HepG2 (cell line): ENCODE measurements around the gene ASH1L. TPM values are rescaled to one million over a fixed set of nuclear protein-coding genes. Genes with fewer than 3 reads are reported as not detected.

Experiments used
- ATAC-seq: fragments of 200-7000 bp; cut with Tn5 transposase; 3 replicates; pipeline ENCODE4 v1.9.1; 2020; ENCODE audit warnings: mild to moderate bottlenecking, moderate library complexity
- BruUV-seq: library from RNA; stranded (reverse); fragments of 400-500 nt; replicated peaks from 2 replicates; lab custom pipeline; 2021; lab: Mats Ljungman, UMichigan
- CTCF ChIA-PET: fragments of 300-600 bp; formaldehyde crosslinking; extraction: SDS; loops from one replicate; lab custom pipeline; 2021; ENCODE audit warnings: low total read pairs, inconsistent platforms, low intra/inter-chr PET ratio; lab: Yijun Ruan, JAX
- POLR2A ChIA-PET: fragments of 350-600 bp; sonication (Branson Sonifier 250); formaldehyde crosslinking; loops from one replicate; lab custom pipeline; 2020; ENCODE audit warnings: antibody characterized with exemption, inconsistent platforms; lab: Yijun Ruan, JAX
- DNase-seq: peaks from one replicate; pipeline ENCODE4 v3.0.0-alpha.2; 2015; ENCODE audit warnings: low spot score
- FAIRE-seq: peaks from 3 replicates; lab custom pipeline; 2011; peaks lifted over from hg19 to GRCh38; lab: Jason Lieb, UNC
- H2AFZ ChIP-seq: one replicate; pipeline ENCODE4 v1.6.1; 2011; ENCODE audit warnings: low read length, inconsistent platforms
- H3K27ac ChIP-seq: fragments of 300-600 bp; 3 replicates; pipeline ENCODE4 v1.8.0; 2011; ENCODE audit warnings: mixed run types, mild to moderate bottlenecking, mixed read lengths, low read length, inconsistent platforms; ENCODE audit not compliant: insufficient read depth; ENCODE audit errors: extremely low read length
- H3K27me3 ChIP-seq, 2 experiments: fragments of 200-600 bp in 1 of 2; 2 replicates in 1 of 2; 3 replicates in 1 of 2; pipeline versions ENCODE4 v1.6.0 to v1.8.0; 2011; ENCODE audit warnings: low read length in 2 of 2, mild to moderate bottlenecking in 2 of 2, moderate library complexity in 2 of 2, inconsistent platforms in 1 of 2; ENCODE audit not compliant: insufficient read depth in 2 of 2, control insufficient read depth in 1 of 2
- H3K36me3 ChIP-seq, 2 experiments: fragments of 200-600 bp in 1 of 2; replicated peaks in 1 of 2; 2 replicates in 1 of 2; 3 replicates in 1 of 2; pipeline versions ENCODE4 v1.5.1 to v1.8.0; 2011; ENCODE audit warnings: low read length in 2 of 2, inconsistent platforms in 1 of 2; ENCODE audit not compliant: insufficient read depth in 2 of 2, control insufficient read depth in 1 of 2
- H3K4me1 ChIP-seq: 2 replicates; pipeline ENCODE4 v1.5.1; 2012; ENCODE audit warnings: low read length, inconsistent platforms; ENCODE audit not compliant: insufficient read depth
- H3K4me2 ChIP-seq: 2 replicates; pipeline ENCODE4 v1.6.0; 2011; ENCODE audit warnings: low read depth, low read length, inconsistent platforms
- H3K4me3 ChIP-seq, 3 experiments: fragments of 200-600 bp in 1 of 3; sonication (generic), shearing (Covaris generic) in 1 of 3; replicated peaks in 1 of 3; 2 replicates each; pipeline ENCODE4 v1.5.1; 2011 to 2016; ENCODE audit warnings: low read length in 3 of 3, inconsistent platforms in 2 of 3, low read depth in 2 of 3, mild to moderate bottlenecking in 2 of 3, control low read depth in 1 of 3, mixed read lengths in 1 of 3; ENCODE audit not compliant: insufficient read depth in 1 of 3
- H3K79me2 ChIP-seq: one replicate; pipeline ENCODE4 v1.6.1; 2011; ENCODE audit warnings: low read length, inconsistent platforms; ENCODE audit not compliant: insufficient read depth
- H3K9ac ChIP-seq: 2 replicates; pipeline ENCODE4 v1.6.0; 2011; ENCODE audit warnings: mild to moderate bottlenecking, low read depth, low read length, inconsistent platforms; ENCODE audit not compliant: insufficient read depth
- H3K9me3 ChIP-seq: 2 replicates; pipeline ENCODE4 v1.5.1; 2012; ENCODE audit warnings: mild to moderate bottlenecking, low read length
- H4K20me1 ChIP-seq: 2 replicates; pipeline ENCODE4 v1.6.0; 2011; ENCODE audit warnings: inconsistent platforms, mild to moderate bottlenecking, low read length, moderate library complexity; ENCODE audit not compliant: insufficient read depth
- DMAP1 ChIP-seq: IDR thresholded peaks from 2 replicates; pipeline ENCODE4 v1.6.1; 2016
- FOXK2 ChIP-seq: fragments of 450-650 bp; IDR thresholded peaks from 2 replicates; pipeline ENCODE4 v1.6.1; 2016
- GATA4 ChIP-seq: sonication (generic); IDR thresholded peaks from 2 replicates; pipeline ENCODE4 v1.6.1; 2016; ENCODE audit warnings: antibody characterized with exemption, low read depth, borderline replicate concordance
- NBN ChIP-seq: fragments of 450-650 bp; conservative IDR thresholded peaks from 2 replicates; pipeline ENCODE4 v1.6.1; 2017
- ZNF7 ChIP-seq: IDR thresholded peaks from 2 replicates; pipeline ENCODE4 v1.6.1; 2016; ENCODE audit warnings: missing biosample characterization, missing genetic modification reagents
- ZNF766 ChIP-seq: sonication (generic); formaldehyde crosslinking; IDR thresholded peaks from 2 replicates; pipeline ENCODE4 v1.5.0; 2020; ENCODE audit warnings: missing genetic modification reagents, borderline replicate concordance
- WGBS: methylation state at CpG from one replicate; pipeline ENCODE4 v1.1.6; 2017; ENCODE audit warnings: low lambda C conversion rate; 5-methylcytosine and 5-hydroxymethylcytosine counted together
- in situ Hi-C: cut with HindIII; loops from 2 replicates; pipeline ENCODE4 v1.10.0; 2017; ENCODE audit warnings: low pct_unique_long_range_greater_than_20kb; ENCODE audit not compliant: extremely low pct_ligation_motif_present
- intact Hi-C: fragments of 100-400 bp; cut with micrococcal nuclease; formaldehyde crosslinking; loops from one replicate; pipeline ENCODE4 v1.10.0; 2022; ENCODE audit not compliant: unreplicated experiment
- polyA plus RNA-seq, 8 experiments: library from polyadenylated mRNA; depleted of rRNA in 3 of 8; stranded (reverse) in 7 of 8; unstranded in 1 of 8; fragments of >200 nt; fragmentation: Illumina TruSeq in 4 of 8; extraction: Trizol in 4 of 8; gene quantifications; 2 replicates each; pipeline versions ENCODE4 v1.2.1 to v1.2.3, GENCODE V29; 2011 to 2016; ENCODE audit warnings: low read depth in 4 of 8, missing spikeins in 1 of 8, mixed read lengths in 1 of 8; ENCODE audit not compliant: insufficient read depth in 1 of 8
- total RNA-seq, 5 experiments: library from RNA; depleted of rRNA; stranded (reverse); fragments of >200 nt; fragmentation: Illumina TruSeq; extraction: Trizol; gene quantifications; 2 replicates each; pipeline ENCODE4 v1.2.3, GENCODE V29; 2016; ENCODE audit warnings: low read depth in 1 of 5
- TF ChIP-seq, protein P1 (sequence below): IDR thresholded peaks from 2 replicates; pipeline ENCODE4 v1.6.1; 2016; ENCODE audit warnings: control low read depth
- TF ChIP-seq, protein P2 (sequence below), 2 experiments: fragments of 450-650 bp in 1 of 2; sonication (generic) in 1 of 2; formaldehyde crosslinking in 1 of 2; IDR thresholded peaks; 2 replicates each; pipeline versions ENCODE4 v1.6.1 to v1.8.0; 2016 to 2022; ENCODE audit warnings: antibody characterized with exemption in 1 of 2, mild to moderate bottlenecking in 1 of 2, missing genetic modification reagents in 1 of 2

The ASH1L gene
- total and polyA plus RNA-seq, 2 of the 13 experiments (the other 11 are each of a cell fraction or from before 2014, with no cell fraction given) = 10.2 to 15.3 TPM

- Histone ChIP-seq H3K27ac (no peak overlapping the region), H3K4me2 (no peak overlapping the region), H3K36me3 (peaks cover 6 to 28% of the 10 kb centered on the region in 2 experiments; a peak in 4 of 5 replicates), H3K9ac (no peak overlapping the region), H3K4me1 (peaks cover 32% of the 10 kb centered on the region), H3K79me2 (peaks cover 3% of the 10 kb centered on the region), H3K27me3 (no peaks in the 10 kb centered on the region; a peak in 1 of 5 replicates), H4K20me1 (peaks cover 6% of the 10 kb centered on the region), H3K4me3 (no peak overlapping the region), H2AFZ (no peak overlapping the region), H3K9me3 (no peaks in the 10 kb centered on the region)
- 97% methylated on average over 11 of the region's 11 CpGs for WGBS
- ATAC-seq (no peak), DNase-seq (no peak), FAIRE-seq (no peak)
- POLR2A ChIA-PET = interaction anchor here (0.8 to 0.9 kb wide), 2 partner anchors 37 to 47 kb away, joined by 3 to 4 read pairs; partner anchors contain the start of gene CLK2
- CTCF ChIA-PET = no interaction called here
- no TSS peak for BruUV-seq
- intact Hi-C loops = loop anchor here (5.0 kb wide), 3 partner anchors 43 to 272 kb away; partner anchors contain the start of genes HCN3, MTX1 and THBS3
- 0 out of 2 replicates have a peak, but pooled peaks have one; percentile 14 for TF ChIP-seq GATA4
- TF ChIP-seq, protein P1, sequence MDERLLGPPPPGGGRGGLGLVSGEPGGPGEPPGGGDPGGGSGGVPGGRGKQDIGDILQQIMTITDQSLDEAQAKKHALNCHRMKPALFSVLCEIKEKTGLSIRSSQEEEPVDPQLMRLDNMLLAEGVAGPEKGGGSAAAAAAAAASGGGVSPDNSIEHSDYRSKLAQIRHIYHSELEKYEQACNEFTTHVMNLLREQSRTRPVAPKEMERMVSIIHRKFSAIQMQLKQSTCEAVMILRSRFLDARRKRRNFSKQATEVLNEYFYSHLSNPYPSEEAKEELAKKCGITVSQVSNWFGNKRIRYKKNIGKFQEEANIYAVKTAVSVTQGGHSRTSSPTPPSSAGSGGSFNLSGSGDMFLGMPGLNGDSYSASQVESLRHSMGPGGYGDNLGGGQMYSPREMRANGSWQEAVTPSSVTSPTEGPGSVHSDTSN (CRISPR knock-in tag) = no peak
- in situ Hi-C loops = no loop called here
These were observed 242.4 kb downstream of the ASH1L start for GRCh38 chr1:155320252-155320651.

DNA sequence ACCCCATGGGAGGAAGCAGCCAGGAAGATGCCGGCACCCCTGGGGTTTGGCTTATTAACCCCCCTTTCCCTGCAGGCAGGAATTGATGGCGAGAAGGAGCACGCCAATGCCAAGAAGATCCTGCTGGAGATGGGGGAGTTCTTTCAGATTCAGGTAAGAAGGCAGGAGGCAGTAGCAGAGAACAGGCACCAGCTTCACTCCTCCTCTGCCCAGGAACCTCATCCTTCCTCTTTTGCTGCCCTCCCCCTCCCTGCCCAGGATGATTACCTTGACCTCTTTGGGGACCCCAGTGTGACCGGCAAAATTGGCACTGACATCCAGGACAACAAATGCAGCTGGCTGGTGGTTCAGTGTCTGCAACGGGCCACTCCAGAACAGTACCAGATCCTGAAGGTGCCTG lies 243.1 kb downstream of the ASH1L start:
- ATAC-seq (no peak), FAIRE-seq (no peak), DNase-seq (no peak)
- no peak overlapping the region for H3K9ac ChIP-seq
- no peak overlapping the region for H2AFZ ChIP-seq
- no peaks in the 10 kb centered on the region for H3K9me3 ChIP-seq
- ChIA-PET POLR2A (no interaction called here), CTCF (no interaction called here)
- 89% methylated on average over 4 of the region's 5 CpGs for WGBS
- H3K27me3 ChIP-seq = no peaks in the 10 kb centered on the region; a peak in 1 of 5 replicates
- in situ Hi-C loops (loop anchor here (5.0 kb wide), 1 partner anchor 42 kb away; the partner anchor contains the start of gene HCN3), intact Hi-C loops (no loop called here)
- H3K27ac ChIP-seq = no peak overlapping the region
- peaks cover 9 to 31% of the 10 kb centered on the region in 2 experiments; a peak in 4 of 5 replicates for H3K36me3 ChIP-seq
- H3K79me2 ChIP-seq = peaks cover under 1% of the 10 kb centered on the region
- no peak overlapping the region for H3K4me3 ChIP-seq
- no TSS peak for BruUV-seq
- no peak overlapping the region for H3K4me2 ChIP-seq
- peaks cover 8% of the 10 kb centered on the region for H4K20me1 ChIP-seq
- H3K4me1 ChIP-seq = peaks cover 38% of the 10 kb centered on the region
- TF ChIP-seq DMAP1 (CRISPR knock-in tag) (no peak), ZNF766 (no peak), NBN (no peak), ZNF7 (CRISPR knock-in tag) (no peak), FOXK2 (no peak)
- TF ChIP-seq, protein P2, sequence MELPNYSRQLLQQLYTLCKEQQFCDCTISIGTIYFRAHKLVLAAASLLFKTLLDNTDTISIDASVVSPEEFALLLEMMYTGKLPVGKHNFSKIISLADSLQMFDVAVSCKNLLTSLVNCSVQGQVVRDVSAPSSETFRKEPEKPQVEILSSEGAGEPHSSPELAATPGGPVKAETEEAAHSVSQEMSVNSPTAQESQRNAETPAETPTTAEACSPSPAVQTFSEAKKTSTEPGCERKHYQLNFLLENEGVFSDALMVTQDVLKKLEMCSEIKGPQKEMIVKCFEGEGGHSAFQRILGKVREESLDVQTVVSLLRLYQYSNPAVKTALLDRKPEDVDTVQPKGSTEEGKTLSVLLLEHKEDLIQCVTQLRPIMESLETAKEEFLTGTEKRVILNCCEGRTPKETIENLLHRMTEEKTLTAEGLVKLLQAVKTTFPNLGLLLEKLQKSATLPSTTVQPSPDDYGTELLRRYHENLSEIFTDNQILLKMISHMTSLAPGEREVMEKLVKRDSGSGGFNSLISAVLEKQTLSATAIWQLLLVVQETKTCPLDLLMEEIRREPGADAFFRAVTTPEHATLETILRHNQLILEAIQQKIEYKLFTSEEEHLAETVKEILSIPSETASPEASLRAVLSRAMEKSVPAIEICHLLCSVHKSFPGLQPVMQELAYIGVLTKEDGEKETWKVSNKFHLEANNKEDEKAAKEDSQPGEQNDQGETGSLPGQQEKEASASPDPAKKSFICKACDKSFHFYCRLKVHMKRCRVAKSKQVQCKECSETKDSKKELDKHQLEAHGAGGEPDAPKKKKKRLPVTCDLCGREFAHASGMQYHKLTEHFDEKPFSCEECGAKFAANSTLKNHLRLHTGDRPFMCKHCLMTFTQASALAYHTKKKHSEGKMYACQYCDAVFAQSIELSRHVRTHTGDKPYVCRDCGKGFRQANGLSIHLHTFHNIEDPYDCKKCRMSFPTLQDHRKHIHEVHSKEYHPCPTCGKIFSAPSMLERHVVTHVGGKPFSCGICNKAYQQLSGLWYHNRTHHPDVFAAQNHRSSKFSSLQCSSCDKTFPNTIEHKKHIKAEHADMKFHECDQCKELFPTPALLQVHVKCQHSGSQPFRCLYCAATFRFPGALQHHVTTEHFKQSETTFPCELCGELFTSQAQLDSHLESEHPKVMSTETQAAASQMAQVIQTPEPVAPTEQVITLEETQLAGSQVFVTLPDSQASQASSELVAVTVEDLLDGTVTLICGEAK (IDR thresholded peaks at IDR 0.05) = no peak
- TF ChIP-seq, protein P2 (CRISPR knock-in tag; IDR thresholded peaks at IDR 0.05) = no peak
